H1 (cell line): ENCODE data around the gene NDUFB4. TPM values are rescaled to one million over a fixed set of nuclear protein-coding genes. Genes with fewer than 3 reads are reported as not detected.

ENCODE experiments used
- CTCF ChIA-PET: fragments of 300-600 bp; sonication (Branson Sonifier 250); formaldehyde crosslinking; loops from one replicate; lab custom pipeline; 2021; ENCODE audit not compliant: partially characterized antibody; lab: Charles Lee
- POLR2A ChIA-PET: fragments of 300-600 bp; sonication (Branson Sonifier 250); formaldehyde crosslinking; loops from one replicate; lab custom pipeline; 2021; ENCODE audit warnings: inconsistent platforms; ENCODE audit not compliant: partially characterized antibody; lab: Charles Lee
- DNase-seq, 2 experiments: peaks; one replicate each; pipeline versions ENCODE4 v3.0.0 to v3.0.0-alpha.2; 2010 to 2022; ENCODE audit warnings: low spot score in 2 of 2, low read depth in 1 of 2, mixed read lengths in 1 of 2
- FAIRE-seq: peaks from 2 replicates; lab custom pipeline; 2011; peaks lifted over from hg19 to GRCh38; lab: Jason Lieb, UNC
- H2AFZ ChIP-seq: 2 replicates; pipeline ENCODE4 v1.8.1; 2012; ENCODE audit warnings: low read length, inconsistent platforms
- H2AK5ac ChIP-seq: 2 replicates; pipeline ENCODE4 v1.6.1; 2013; ENCODE audit warnings: low read depth, low read length
- H2BK120ac ChIP-seq: replicated peaks from 2 replicates; pipeline ENCODE3; 2013; ENCODE audit warnings: low read depth, low read length, inconsistent platforms
- H2BK12ac ChIP-seq: 2 replicates; pipeline ENCODE4 v1.6.1; 2013; ENCODE audit warnings: low read depth, low read length
- H2BK15ac ChIP-seq: 2 replicates; pipeline ENCODE4 v1.6.1; 2013; ENCODE audit warnings: low read length
- H2BK20ac ChIP-seq: 2 replicates; pipeline ENCODE4 v1.6.1; 2013; ENCODE audit warnings: low read length
- H2BK5ac ChIP-seq: 2 replicates; pipeline ENCODE4 v1.6.1; 2013; ENCODE audit warnings: low read depth, low read length
- H3K14ac ChIP-seq: 2 replicates; pipeline ENCODE4 v1.6.1; 2013; ENCODE audit warnings: inconsistent platforms; ENCODE audit not compliant: insufficient read length
- H3K18ac ChIP-seq: 2 replicates; pipeline ENCODE4 v1.6.1; 2013; ENCODE audit warnings: low read length; ENCODE audit errors: extremely low read depth
- H3K23ac ChIP-seq: 2 replicates; pipeline ENCODE4 v1.6.1; 2013; ENCODE audit warnings: inconsistent platforms; ENCODE audit not compliant: insufficient read length
- H3K23me2 ChIP-seq: 2 replicates; pipeline ENCODE4 v1.6.1; 2013; ENCODE audit warnings: low read depth, low read length
- H3K27ac ChIP-seq: 2 replicates; pipeline ENCODE4 v1.6.1; 2011; ENCODE audit warnings: low read depth, low read length, inconsistent platforms
- H3K27me3 ChIP-seq, 4 experiments: replicated peaks in 1 of 4; 1 replicate in 1 of 4; 2 replicates in 3 of 4; pipeline versions ENCODE4 v1.6.1 to v1.8.1; 2011 to 2013; ENCODE audit warnings: low read length in 3 of 4, mild to moderate bottlenecking in 3 of 4, inconsistent platforms in 2 of 4, mixed read lengths in 2 of 4, moderate library complexity in 1 of 4; ENCODE audit not compliant: control insufficient read depth in 3 of 4, insufficient read depth in 3 of 4; ENCODE audit errors: extremely low read depth in 1 of 4
- H3K36me3 ChIP-seq, 4 experiments: 2 replicates each; pipeline versions ENCODE4 v1.6.1 to v1.8.1; 2011 to 2013; ENCODE audit warnings: mild to moderate bottlenecking in 4 of 4, low read length in 3 of 4, moderate library complexity in 2 of 4, control low read depth in 1 of 4, inconsistent platforms in 1 of 4; ENCODE audit not compliant: insufficient read depth in 4 of 4, control insufficient read depth in 2 of 4
- H3K4ac ChIP-seq: replicated peaks from 2 replicates; pipeline ENCODE3; 2013; ENCODE audit warnings: low read length, low read depth, mixed read lengths, inconsistent platforms; ENCODE audit not compliant: insufficient read length
- H3K4me1 ChIP-seq, 4 experiments: replicated peaks in 1 of 4; 1 replicate in 1 of 4; 2 replicates in 3 of 4; pipeline versions ENCODE4 v1.6.1 to v1.8.1; 2011 to 2013; ENCODE audit warnings: low read length in 3 of 4, inconsistent platforms in 2 of 4, mixed read lengths in 1 of 4; ENCODE audit not compliant: insufficient read depth in 4 of 4, control insufficient read depth in 3 of 4
- H3K4me2 ChIP-seq, 2 experiments: 2 replicates each; pipeline versions ENCODE4 v1.6.1 to v1.8.1; 2011 to 2013; ENCODE audit warnings: low read depth in 2 of 2, low read length in 2 of 2, control low read depth in 1 of 2, inconsistent platforms in 1 of 2, mild to moderate bottlenecking in 1 of 2; ENCODE audit not compliant: insufficient read depth in 1 of 2
- H3K4me3 ChIP-seq, 4 experiments: fragments of 200-600, 300-600 bp in 1 of 4; sonication (generic), shearing (Covaris generic), sonication (Bioruptor Twin) in 1 of 4; 2 replicates each; pipeline versions ENCODE4 v1.5.1 to v1.8.1; 2011 to 2016; ENCODE audit warnings: low read length in 4 of 4, low read depth in 3 of 4, control low read depth in 2 of 4, inconsistent platforms in 2 of 4, mild to moderate bottlenecking in 2 of 4, mixed read lengths in 1 of 4, moderate library complexity in 1 of 4; ENCODE audit not compliant: insufficient read depth in 2 of 4; ENCODE audit errors: extremely low read depth in 1 of 4
- H3K56ac ChIP-seq: replicated peaks from 2 replicates; pipeline ENCODE3; 2013; ENCODE audit warnings: low read depth, mild to moderate bottlenecking, mixed read lengths, low read length, inconsistent platforms; ENCODE audit not compliant: insufficient read length
- H3K79me1 ChIP-seq: 2 replicates; pipeline ENCODE4 v1.6.1; 2013; ENCODE audit warnings: low read depth, low read length, control low read depth
- H3K79me2 ChIP-seq, 2 experiments: 2 replicates each; pipeline versions ENCODE4 v1.6.1 to v1.8.1; 2012 to 2013; ENCODE audit warnings: low read length in 2 of 2, mild to moderate bottlenecking in 2 of 2, inconsistent platforms in 1 of 2; ENCODE audit not compliant: insufficient read depth in 2 of 2, control insufficient read depth in 1 of 2
- H3K9ac ChIP-seq, 4 experiments: replicated peaks in 1 of 4; 1 replicate in 1 of 4; 2 replicates in 3 of 4; pipeline versions ENCODE4 v1.6.1 to v1.8.1; 2011 to 2013; ENCODE audit warnings: low read depth in 3 of 4, low read length in 3 of 4, control low read depth in 2 of 4, mild to moderate bottlenecking in 2 of 4, moderate library complexity in 2 of 4, inconsistent platforms in 1 of 4; ENCODE audit errors: extremely low read depth in 1 of 4
- H3K9me3 ChIP-seq, 2 experiments: 2 replicates each; pipeline versions ENCODE4 v1.6.1 to v1.8.1; 2012 to 2013; ENCODE audit warnings: mild to moderate bottlenecking in 2 of 2, moderate library complexity in 2 of 2, control low read depth in 1 of 2, inconsistent platforms in 1 of 2, low read depth in 1 of 2, low read length in 1 of 2, mixed read lengths in 1 of 2; ENCODE audit not compliant: insufficient read depth in 2 of 2
- H4K20me1 ChIP-seq, 2 experiments: replicated peaks in 1 of 2; 2 replicates each; pipeline versions ENCODE3 to v1.8.1; 2011 to 2013; ENCODE audit warnings: inconsistent platforms in 2 of 2, low read length in 2 of 2, mild to moderate bottlenecking in 1 of 2; ENCODE audit not compliant: insufficient read depth in 2 of 2, control insufficient read depth in 1 of 2
- H4K5ac ChIP-seq: 2 replicates; pipeline ENCODE4 v1.6.1; 2013; ENCODE audit warnings: low read length, low read depth, mixed read lengths, inconsistent platforms; ENCODE audit not compliant: insufficient read length
- H4K8ac ChIP-seq: 2 replicates; pipeline ENCODE4 v1.8.0; 2013; ENCODE audit warnings: mild to moderate bottlenecking, moderate library complexity, low read length, inconsistent platforms; ENCODE audit not compliant: insufficient read depth; ENCODE audit errors: extremely low read depth
- H4K91ac ChIP-seq: replicated peaks from 2 replicates; pipeline ENCODE3; 2013; ENCODE audit warnings: low read length, mixed read lengths, inconsistent platforms; ENCODE audit not compliant: insufficient read length
- BACH1 ChIP-seq: IDR thresholded peaks from 2 replicates; pipeline ENCODE4 v1.6.1; 2012; ENCODE audit warnings: low read length, improper control_type of control experiment
- CBX8 ChIP-seq: fragments of 300-800, 300-1000 bp; sonication (generic); IDR thresholded peaks from 2 replicates; pipeline ENCODE4 v1.7.1; 2016; ENCODE audit warnings: low read depth, low read length, borderline replicate concordance
- CREB1 ChIP-seq: IDR thresholded peaks from 2 replicates; pipeline ENCODE4 v1.6.1; 2012; ENCODE audit warnings: inconsistent platforms
- CTBP2 ChIP-seq: IDR thresholded peaks from 2 replicates; pipeline ENCODE4 v1.7.0; 2011; ENCODE audit warnings: borderline replicate concordance, mild to moderate bottlenecking, moderate library complexity, mixed read lengths, low read length; ENCODE audit not compliant: insufficient read depth, insufficient read length
- EP300 ChIP-seq, 2 experiments: IDR thresholded peaks; 1 replicate in 1 of 2; 2 replicates in 1 of 2; pipeline ENCODE4 v1.6.1; 2011 to 2012; ENCODE audit warnings: low read depth in 2 of 2, low read length in 2 of 2, mild to moderate bottlenecking in 2 of 2, borderline replicate concordance in 1 of 2, inconsistent platforms in 1 of 2, moderate library complexity in 1 of 2
- HDAC6 ChIP-seq: IDR thresholded peaks from one replicate; pipeline ENCODE4 v1.7.1; 2012; ENCODE audit warnings: low read depth, mild to moderate bottlenecking, inconsistent platforms, low read length, moderate library complexity
- KDM5A ChIP-seq: fragments of 200-600 bp; IDR thresholded peaks from 2 replicates; pipeline ENCODE4 v1.7.1; 2012; ENCODE audit warnings: mild to moderate bottlenecking, low read length, inconsistent platforms, mixed read lengths
- POU5F1 ChIP-seq: IDR thresholded peaks from 2 replicates; pipeline ENCODE4 v1.6.1; 2011; ENCODE audit warnings: low read depth, mild to moderate bottlenecking, low read length, moderate library complexity
- TEAD4 ChIP-seq: IDR thresholded peaks from 2 replicates; pipeline ENCODE4 v1.6.1; 2012; ENCODE audit warnings: low read depth, low read length, inconsistent platforms, mixed read lengths
- ZNF274 ChIP-seq: IDR thresholded peaks from 2 replicates; pipeline ENCODE4 v1.7.0; 2012; ENCODE audit warnings: low read length, borderline replicate concordance; ENCODE audit errors: extremely low read depth
- WGBS, 2 experiments: shearing (Covaris generic) in 1 of 2; methylation state at CpG; one replicate each; pipeline versions ENCODE4 v1.1.6 to v1.1.7; 2013 to 2015; ENCODE audit warnings: low lambda C conversion rate in 2 of 2, mixed read lengths in 2 of 2, inconsistent platforms in 1 of 2, low coverage in 1 of 2, missing lambda C conversion rate in 1 of 2; ENCODE audit not compliant: insufficient replicate concordance in 2 of 2, insufficient coverage in 1 of 2, insufficient read length in 1 of 2; ENCODE audit errors: extremely low coverage in 1 of 2, missing lambda C conversion rate in 1 of 2; 5-methylcytosine and 5-hydroxymethylcytosine counted together
- polyA plus RNA-seq, 7 experiments: library from polyadenylated mRNA; depleted of rRNA in 3 of 7; stranded (reverse) in 5 of 7; unstranded in 2 of 7; fragments of >200 nt in 5 of 7; fragments of 200-250 nt in 2 of 7; gene quantifications; 1 replicate in 5 of 7; 2 replicates in 1 of 7; 4 replicates in 1 of 7; pipeline versions ENCODE4 v1.2.1 to v1.2.3, GENCODE V29; 2011 to 2013; ENCODE audit warnings: missing spikeins in 2 of 7, mixed read lengths in 2 of 7
- total RNA-seq: library from RNA; stranded (reverse); fragmentation: NEBNext Ultra II Directional; extraction: Animal tissue kit (Norgen Biotek cat#: 25700); gene quantifications from 2 replicates; pipeline ENCODE4 v1.2.1, GENCODE V29; 2021
- TF ChIP-seq, protein P1 (sequence below): IDR thresholded peaks from 2 replicates; pipeline ENCODE4 v1.6.1; 2011; ENCODE audit warnings: low read depth, mild to moderate bottlenecking, low read length; ENCODE audit not compliant: insufficient read depth

The NDUFB4 gene
- total and polyA plus RNA-seq, 2 of the 8 experiments (the other 6 are each of a cell fraction or from before 2014, with no cell fraction given): 184 to 382 TPM

DNA sequence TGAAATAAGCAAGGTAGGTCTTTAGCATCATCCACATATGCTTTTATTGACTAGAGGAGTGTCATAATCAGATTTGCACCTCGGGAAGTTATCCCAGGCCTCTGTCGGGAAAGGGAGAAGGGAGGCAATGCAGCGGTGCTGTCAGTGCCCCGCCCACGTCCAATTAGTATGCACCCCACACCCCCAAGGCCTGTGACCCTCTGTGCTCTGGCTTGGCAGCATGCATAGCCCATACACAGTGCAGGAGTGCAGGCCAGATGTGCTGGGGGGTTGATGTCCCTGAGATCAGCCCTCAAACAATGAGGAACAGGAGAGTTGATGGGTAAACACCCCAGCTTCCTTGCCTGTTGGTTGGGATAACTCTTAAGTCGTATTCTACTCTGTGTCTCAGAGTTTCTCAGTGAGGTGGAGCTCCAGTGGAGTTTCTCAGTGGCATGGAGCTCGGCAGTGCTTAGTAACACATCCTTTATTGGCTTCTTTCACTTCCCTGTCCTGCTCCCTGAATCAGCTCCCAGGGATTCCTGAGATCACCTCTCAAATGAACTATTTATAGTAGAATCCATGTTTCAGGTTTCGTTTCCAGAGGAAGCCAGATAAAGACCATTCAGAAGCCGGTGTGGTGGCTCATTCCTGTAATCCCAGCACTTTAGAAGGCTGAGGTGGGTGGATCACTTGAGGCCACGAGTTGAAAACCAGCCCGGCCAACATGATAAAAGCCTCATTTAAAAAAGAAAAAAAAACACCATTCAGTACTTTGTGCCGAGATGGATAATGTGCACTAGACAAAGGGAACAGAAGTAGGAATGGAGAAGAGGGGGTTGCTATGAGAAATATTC lies 26.7 kb upstream of the NDUFB4 start:
- Histone ChIP-seq H3K4me3 (no peak overlapping the region), H3K14ac (no peak overlapping the region), H2BK120ac (no peak overlapping the region), H4K8ac (no peak overlapping the region), H3K56ac (no peak overlapping the region), H2BK5ac (no peak overlapping the region), H4K5ac (no peak overlapping the region), H3K27ac (no peak overlapping the region), H3K18ac (peak overlapping the region; percentile 55; the same call in 1 of the 2 replicates), H3K9me3 (peaks cover 7 to 19% of the 10 kb centered on the region in 2 experiments; a peak in 3 of 4 replicates), H3K27me3 (no peaks in the 10 kb centered on the region), H2AFZ (peak overlapping the region; percentile 67), H3K36me3 (peaks cover 0 to 5% (median 0%) of the 10 kb centered on the region in 4 experiments; a peak in 1 of 8 replicates), H3K79me1 (no peaks in the 10 kb centered on the region), H2AK5ac (no peak overlapping the region), H3K23me2 (no peaks in the 10 kb centered on the region), H2BK20ac (no peak overlapping the region), H3K79me2 (no peaks in the 10 kb centered on the region), H3K4me2 (no peak overlapping the region), H3K4ac (no peak overlapping the region), H2BK15ac (0 out of 2 replicates have a peak overlapping the region, but pooled peaks have one; percentile 23), H3K4me1 (peaks cover 9 to 23% (median 14%) of the 10 kb centered on the region in 4 experiments), H4K20me1 (no peaks in the 10 kb centered on the region), H3K23ac (no peak overlapping the region), H3K9ac (no peak overlapping the region), H2BK12ac (no peak overlapping the region), H4K91ac (no peak overlapping the region)
- FAIRE-seq: no peak
- POLR2A ChIA-PET: no interaction called here
- 84% methylated on average over 12 of the region's 12 CpGs; no CpG with 5 or more reads in 1 of the 2 experiments for WGBS, 2 experiments
- DNase-seq: no peak
- CTCF ChIA-PET: interaction anchor here (1.0 to 3.2 kb wide), 3 partner anchors 152 to 228 kb away, joined by 3 to 24 read pairs (median 8); no protein-coding TSS in a partner anchor
- TF ChIP-seq KDM5A: no peak
- no peak for TF ChIP-seq CTBP2
- no peak for TF ChIP-seq EP300 (IDR thresholded peaks at IDR 0.05; ENCODE audit: borderline replicate concordance in 1 of 2, low read depth in 2 of 2, low read length in 2 of 2)
- no peak for TF ChIP-seq POU5F1
- TF ChIP-seq BACH1: no peak
- no peak for TF ChIP-seq TEAD4
- no peak for TF ChIP-seq HDAC6
- TF ChIP-seq CREB1: no peak
- TF ChIP-seq ZNF274: no peak
- TF ChIP-seq, protein P1, sequence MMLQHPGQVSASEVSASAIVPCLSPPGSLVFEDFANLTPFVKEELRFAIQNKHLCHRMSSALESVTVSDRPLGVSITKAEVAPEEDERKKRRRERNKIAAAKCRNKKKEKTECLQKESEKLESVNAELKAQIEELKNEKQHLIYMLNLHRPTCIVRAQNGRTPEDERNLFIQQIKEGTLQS: no peak
- TF ChIP-seq CBX8: no peak
